Panc1 (cell line): Measurements from ENCODE around the gene ATP1B2. TPM values are rescaled to one million over a fixed set of nuclear protein-coding genes. Genes with fewer than 3 reads are reported as not detected.

Experiments used
- ATAC-seq: fragments of 200-7000 bp; cut with Tn5 transposase; 2 replicates; pipeline ENCODE4 v1.9.1; 2020; ENCODE audit warnings: mild to moderate bottlenecking, moderate library complexity
- BruUV-seq: library from RNA; stranded (reverse); fragments of 400-500 nt; replicated peaks from 2 replicates; lab custom pipeline; 2021; lab: Mats Ljungman, UMichigan
- CTCF ChIA-PET: fragments of 300-600 bp; sonication (Branson Sonifier 250); formaldehyde crosslinking; loops from one replicate; lab custom pipeline; 2022; ENCODE audit warnings: antibody characterized with exemption; lab: Charles Lee
- POLR2A ChIA-PET: fragments of 300-600 bp; sonication (Branson Sonifier 250); formaldehyde crosslinking; loops from one replicate; lab custom pipeline; 2022; ENCODE audit warnings: antibody characterized with exemption; lab: Charles Lee
- DNase-seq: peaks from one replicate; pipeline ENCODE4 v3.0.0-alpha.2; 2010; ENCODE audit warnings: low read depth, low spot score
- H3K27ac ChIP-seq: 2 replicates; pipeline ENCODE4 v1.5.1; 2011; ENCODE audit warnings: mild to moderate bottlenecking, low read length, inconsistent platforms
- H3K27me3 ChIP-seq: fragments of 200-500 bp; sonication (Bioruptor generic); 2 replicates; pipeline ENCODE4 v1.6.0; 2014; ENCODE audit warnings: low read length, inconsistent platforms; ENCODE audit not compliant: control insufficient read depth, insufficient read depth
- H3K36me3 ChIP-seq: fragments of 200-500 bp; sonication (Bioruptor generic); 2 replicates; pipeline ENCODE4 v1.5.1; 2014; ENCODE audit warnings: inconsistent platforms, mild to moderate bottlenecking, low read length, moderate library complexity; ENCODE audit not compliant: control insufficient read depth, insufficient read depth
- H3K4me1 ChIP-seq: 2 replicates; pipeline ENCODE4 v1.5.1; 2011; ENCODE audit warnings: inconsistent platforms, mild to moderate bottlenecking, low read length, moderate library complexity; ENCODE audit not compliant: control insufficient read depth, insufficient read depth
- H3K4me3 ChIP-seq, 2 experiments: 2 replicates each; pipeline ENCODE4 v1.5.1; 2011 to 2012; ENCODE audit warnings: low read depth in 2 of 2, low read length in 2 of 2, mild to moderate bottlenecking in 2 of 2, inconsistent platforms in 1 of 2, moderate library complexity in 1 of 2
- H3K9me3 ChIP-seq: fragments of 200-500 bp; sonication (Bioruptor generic); 2 replicates; pipeline ENCODE4 v1.5.1; 2014; ENCODE audit warnings: low read depth, mild to moderate bottlenecking, inconsistent platforms, low read length, moderate library complexity; ENCODE audit not compliant: control insufficient read depth, insufficient read depth
- POLR2AphosphoS5 ChIP-seq: IDR thresholded peaks from 2 replicates; pipeline ENCODE4 v1.6.1; 2012; ENCODE audit warnings: mild to moderate bottlenecking, low read depth, low read length, moderate library complexity
- SIN3A ChIP-seq: IDR thresholded peaks from 2 replicates; pipeline ENCODE4 v1.6.1; 2012; ENCODE audit warnings: low read depth, mild to moderate bottlenecking, low read length, moderate library complexity, borderline replicate concordance; ENCODE audit not compliant: insufficient read depth
- TCF7L2 ChIP-seq: IDR thresholded peaks from 2 replicates; pipeline ENCODE4 v1.6.1; 2011; ENCODE audit warnings: mild to moderate bottlenecking, low read depth, low read length, inconsistent platforms
- in situ Hi-C: cut with HindIII; loops from 2 replicates; pipeline ENCODE4 v1.10.0; 2016; ENCODE audit warnings: low sequenced_read_pairs, low pct_unique_long_range_greater_than_20kb
- intact Hi-C: fragments of 100-400 bp; cut with micrococcal nuclease; formaldehyde crosslinking; loops from one replicate; pipeline ENCODE4 v1.10.0; 2022; ENCODE audit not compliant: unreplicated experiment
- total RNA-seq: library from RNA; stranded (reverse); gene quantifications from one replicate; pipeline ENCODE4 v1.2.1, GENCODE V29; 2021; ENCODE audit not compliant: unreplicated experiment
- TF ChIP-seq, protein P1 (sequence below), 2 experiments: IDR thresholded peaks; 2 replicates each; pipeline ENCODE4 v1.6.1; 2011 to 2012; ENCODE audit warnings: low read depth in 2 of 2, control low read depth in 1 of 2, low read length in 1 of 2, mild to moderate bottlenecking in 1 of 2, moderate library complexity in 1 of 2; ENCODE audit not compliant: insufficient read depth in 1 of 2
- TF ChIP-seq, protein P2 (sequence below): fragments of 450-650 bp; IDR thresholded peaks from 2 replicates; pipeline ENCODE4 v1.5.1; 2017; ENCODE audit warnings: mild to moderate bottlenecking

Gene ATP1B2
- total RNA-seq, 1 experiment from 2014 or later, result 0.08 TPM

DNA sequence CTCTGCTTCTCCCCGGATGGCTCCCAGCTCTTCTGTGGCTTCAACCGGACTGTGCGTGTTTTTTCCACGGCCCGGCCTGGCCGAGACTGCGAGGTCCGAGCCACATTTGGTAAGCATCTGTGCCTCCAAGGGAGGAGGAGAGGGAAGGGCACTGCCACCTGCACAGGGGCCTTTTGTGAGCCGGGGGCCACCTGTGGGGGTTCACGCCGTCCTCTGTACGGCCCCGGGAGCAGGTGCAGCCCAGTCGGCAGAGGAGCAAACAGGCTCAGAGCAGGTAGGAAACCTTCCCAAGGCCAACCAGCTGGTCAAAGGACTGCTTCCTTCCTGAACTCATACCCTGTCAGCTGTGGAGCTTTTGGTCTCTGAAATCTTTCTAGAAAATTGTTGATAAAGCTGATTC lies 51.0 kb downstream of the ATP1B2 start:
- no peak overlapping the region for H3K27ac ChIP-seq
- H3K4me3 ChIP-seq, result no peak overlapping the region
- in situ Hi-C loops, result no loop called here
- H3K27me3 ChIP-seq, result no peaks in the 10 kb centered on the region
- ChIA-PET POLR2A (no interaction called here), CTCF (no interaction called here)
- no peaks in the 10 kb centered on the region for H3K9me3 ChIP-seq
- H3K36me3 ChIP-seq, result no peaks in the 10 kb centered on the region
- DNase-seq (no peak), ATAC-seq (no peak)
- intact Hi-C loops, result no loop called here
- no peak for TF ChIP-seq SIN3A
- no peak for TF ChIP-seq POLR2AphosphoS5
- TF ChIP-seq, protein P1, sequence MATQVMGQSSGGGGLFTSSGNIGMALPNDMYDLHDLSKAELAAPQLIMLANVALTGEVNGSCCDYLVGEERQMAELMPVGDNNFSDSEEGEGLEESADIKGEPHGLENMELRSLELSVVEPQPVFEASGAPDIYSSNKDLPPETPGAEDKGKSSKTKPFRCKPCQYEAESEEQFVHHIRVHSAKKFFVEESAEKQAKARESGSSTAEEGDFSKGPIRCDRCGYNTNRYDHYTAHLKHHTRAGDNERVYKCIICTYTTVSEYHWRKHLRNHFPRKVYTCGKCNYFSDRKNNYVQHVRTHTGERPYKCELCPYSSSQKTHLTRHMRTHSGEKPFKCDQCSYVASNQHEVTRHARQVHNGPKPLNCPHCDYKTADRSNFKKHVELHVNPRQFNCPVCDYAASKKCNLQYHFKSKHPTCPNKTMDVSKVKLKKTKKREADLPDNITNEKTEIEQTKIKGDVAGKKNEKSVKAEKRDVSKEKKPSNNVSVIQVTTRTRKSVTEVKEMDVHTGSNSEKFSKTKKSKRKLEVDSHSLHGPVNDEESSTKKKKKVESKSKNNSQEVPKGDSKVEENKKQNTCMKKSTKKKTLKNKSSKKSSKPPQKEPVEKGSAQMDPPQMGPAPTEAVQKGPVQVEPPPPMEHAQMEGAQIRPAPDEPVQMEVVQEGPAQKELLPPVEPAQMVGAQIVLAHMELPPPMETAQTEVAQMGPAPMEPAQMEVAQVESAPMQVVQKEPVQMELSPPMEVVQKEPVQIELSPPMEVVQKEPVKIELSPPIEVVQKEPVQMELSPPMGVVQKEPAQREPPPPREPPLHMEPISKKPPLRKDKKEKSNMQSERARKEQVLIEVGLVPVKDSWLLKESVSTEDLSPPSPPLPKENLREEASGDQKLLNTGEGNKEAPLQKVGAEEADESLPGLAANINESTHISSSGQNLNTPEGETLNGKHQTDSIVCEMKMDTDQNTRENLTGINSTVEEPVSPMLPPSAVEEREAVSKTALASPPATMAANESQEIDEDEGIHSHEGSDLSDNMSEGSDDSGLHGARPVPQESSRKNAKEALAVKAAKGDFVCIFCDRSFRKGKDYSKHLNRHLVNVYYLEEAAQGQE (IDR thresholded peaks at IDR 0.05; ENCODE audit: insufficient read depth in 1 of 2, low read depth in 2 of 2, low read length in 1 of 2), result no peak
- TF ChIP-seq, protein P2, sequence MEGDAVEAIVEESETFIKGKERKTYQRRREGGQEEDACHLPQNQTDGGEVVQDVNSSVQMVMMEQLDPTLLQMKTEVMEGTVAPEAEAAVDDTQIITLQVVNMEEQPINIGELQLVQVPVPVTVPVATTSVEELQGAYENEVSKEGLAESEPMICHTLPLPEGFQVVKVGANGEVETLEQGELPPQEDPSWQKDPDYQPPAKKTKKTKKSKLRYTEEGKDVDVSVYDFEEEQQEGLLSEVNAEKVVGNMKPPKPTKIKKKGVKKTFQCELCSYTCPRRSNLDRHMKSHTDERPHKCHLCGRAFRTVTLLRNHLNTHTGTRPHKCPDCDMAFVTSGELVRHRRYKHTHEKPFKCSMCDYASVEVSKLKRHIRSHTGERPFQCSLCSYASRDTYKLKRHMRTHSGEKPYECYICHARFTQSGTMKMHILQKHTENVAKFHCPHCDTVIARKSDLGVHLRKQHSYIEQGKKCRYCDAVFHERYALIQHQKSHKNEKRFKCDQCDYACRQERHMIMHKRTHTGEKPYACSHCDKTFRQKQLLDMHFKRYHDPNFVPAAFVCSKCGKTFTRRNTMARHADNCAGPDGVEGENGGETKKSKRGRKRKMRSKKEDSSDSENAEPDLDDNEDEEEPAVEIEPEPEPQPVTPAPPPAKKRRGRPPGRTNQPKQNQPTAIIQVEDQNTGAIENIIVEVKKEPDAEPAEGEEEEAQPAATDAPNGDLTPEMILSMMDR, result no peak
- H3K4me1 ChIP-seq, result peaks cover 12% of the 10 kb centered on the region; the same call in 1 of the 2 replicates
- no TSS peak for BruUV-seq

DNA sequence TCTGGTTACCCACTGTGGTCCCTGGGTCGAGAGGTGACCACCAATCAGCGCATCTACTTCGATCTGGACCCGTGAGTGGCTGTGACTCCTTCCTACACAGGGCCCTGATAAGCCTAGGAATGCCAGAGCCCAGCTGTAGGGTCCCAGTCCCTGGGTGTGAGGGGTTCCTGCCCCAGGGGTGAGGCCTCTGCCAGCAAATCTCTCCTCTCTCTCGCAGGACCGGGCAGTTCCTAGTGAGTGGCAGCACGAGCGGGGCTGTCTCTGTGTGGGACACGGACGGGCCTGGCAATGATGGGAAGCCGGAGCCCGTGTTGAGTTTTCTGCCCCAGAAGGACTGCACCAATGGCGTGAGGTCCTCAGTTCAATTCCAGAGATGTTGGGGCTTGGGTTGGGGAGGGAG lies 52.0 kb downstream of the ATP1B2 start:
- intact Hi-C loops (no loop called here), in situ Hi-C loops (no loop called here)
- ChIA-PET POLR2A (interaction anchor here (0.5 to 0.6 kb wide), 2 partner anchors 16 to 159 kb away, joined by 4 to 6 read pairs; no protein-coding TSS in a partner anchor), CTCF (interaction anchor here (0.6 kb wide), 2 partner anchors 69 to 408 kb away, joined by 3 to 5 read pairs; no protein-coding TSS in a partner anchor)
- H3K9me3 ChIP-seq, result no peaks in the 10 kb centered on the region
- DNase-seq, result no peak
- TF ChIP-seq SIN3A, result no peak
- TF ChIP-seq TCF7L2, result no peak
- TF ChIP-seq, protein P1 (IDR thresholded peaks at IDR 0.05; ENCODE audit: insufficient read depth in 1 of 2, low read depth in 2 of 2, low read length in 1 of 2), result no peak
- TF ChIP-seq, protein P2, result no peak
- no peak for TF ChIP-seq POLR2AphosphoS5
- no peaks in the 10 kb centered on the region for H3K27me3 ChIP-seq
- no peak overlapping the region for H3K4me3 ChIP-seq
- BruUV-seq, result TSS peak; percentile 85
- no peak overlapping the region for H3K27ac ChIP-seq
- no peak for ATAC-seq
- no peaks in the 10 kb centered on the region for H3K36me3 ChIP-seq
- H3K4me1 ChIP-seq, result peaks cover 12% of the 10 kb centered on the region; the same call in 1 of the 2 replicates
